NK-92 (cell line): ENCODE results near the gene CD6.

Experiments
- DNase-seq: peaks from one replicate; lab custom pipeline; 2025; ENCODE audit not compliant: unreplicated experiment; lab: John Stamatoyannopoulos, UW

Gene CD6

GRCh38 chr11:60934790-60935605 is 36.5 kb upstream of the CD6 start:
- DNase-seq, result no peak

- no peak for DNase-seq
These were observed 35.6 kb upstream of the CD6 start for GRCh38 chr11:60935676-60936442.

GRCh38 chr11:60936467-60937143 is 34.9 kb upstream of the CD6 start:
- no peak for DNase-seq

- no peak for DNase-seq
These were observed 34.3 kb upstream of the CD6 start for GRCh38 chr11:60937144-60937527.

DNA sequence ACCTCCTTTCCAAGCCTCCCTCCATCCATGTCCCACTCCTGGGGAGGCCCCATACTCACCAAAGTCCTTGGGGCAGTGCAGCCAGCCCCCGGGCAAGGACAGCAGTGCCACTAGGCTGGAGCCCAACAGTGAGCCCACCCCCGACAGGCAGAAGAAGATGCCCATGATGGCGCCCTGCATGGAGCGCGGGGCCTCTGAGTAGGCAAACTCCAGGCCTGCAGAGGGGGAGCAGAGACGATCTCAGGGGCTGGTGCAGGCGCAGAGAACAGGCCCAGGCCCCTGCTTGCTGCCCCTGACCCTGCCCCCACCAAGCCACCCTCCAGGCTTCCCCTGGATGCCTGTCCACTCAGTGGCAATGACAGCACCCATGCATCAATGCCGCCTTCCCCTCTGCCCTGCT is 33.7 kb upstream of the CD6 start:
- no peak for DNase-seq

DNA sequence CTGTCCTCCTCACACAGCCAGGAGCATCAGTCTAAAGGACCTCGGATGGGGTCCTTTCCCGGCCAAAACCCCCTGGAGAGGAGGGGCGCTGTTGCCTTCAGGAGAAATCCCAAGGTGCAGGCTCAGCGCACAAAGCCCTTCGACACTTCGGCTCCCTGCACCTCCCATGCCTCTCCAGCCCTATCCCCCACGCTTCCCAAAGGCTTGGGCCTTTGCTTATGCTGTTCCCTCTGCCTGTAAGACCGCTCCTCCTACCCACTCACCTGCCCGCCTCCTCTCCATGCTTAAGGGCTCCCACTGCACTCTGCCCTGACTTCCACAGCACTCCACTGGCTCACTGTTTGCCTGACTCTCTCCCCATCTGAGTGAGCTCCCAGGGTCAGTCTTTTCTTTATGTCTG is 33.0 kb upstream of the CD6 start:
- no peak for DNase-seq

DNA sequence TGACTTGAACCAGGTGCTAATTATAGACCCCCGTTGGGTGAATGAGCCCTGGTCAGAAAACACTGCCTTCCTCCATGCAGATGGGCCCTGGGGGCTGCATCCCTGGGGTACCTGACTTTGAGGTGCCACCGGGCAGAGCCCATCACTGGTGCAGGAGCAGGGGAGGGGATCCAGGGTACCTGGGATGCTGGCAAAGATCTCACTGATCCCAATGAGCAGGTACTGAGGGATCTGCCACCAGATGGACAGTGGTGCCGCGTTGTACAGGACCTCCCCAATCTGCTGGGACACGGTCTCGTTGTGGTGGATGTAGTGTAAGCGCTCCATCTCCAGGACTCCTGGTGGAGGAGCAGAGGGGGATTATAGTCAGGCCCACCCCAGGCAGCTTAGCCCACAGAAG is 32.2 kb upstream of the CD6 start:
- DNase-seq, result no peak

GRCh38 chr11:60939855-60940254 is 31.6 kb upstream of the CD6 start:
- DNase-seq, result no peak

GRCh38 chr11:60941371-60942119 is 29.9 kb upstream of the CD6 start:
- DNase-seq, result no peak

DNA sequence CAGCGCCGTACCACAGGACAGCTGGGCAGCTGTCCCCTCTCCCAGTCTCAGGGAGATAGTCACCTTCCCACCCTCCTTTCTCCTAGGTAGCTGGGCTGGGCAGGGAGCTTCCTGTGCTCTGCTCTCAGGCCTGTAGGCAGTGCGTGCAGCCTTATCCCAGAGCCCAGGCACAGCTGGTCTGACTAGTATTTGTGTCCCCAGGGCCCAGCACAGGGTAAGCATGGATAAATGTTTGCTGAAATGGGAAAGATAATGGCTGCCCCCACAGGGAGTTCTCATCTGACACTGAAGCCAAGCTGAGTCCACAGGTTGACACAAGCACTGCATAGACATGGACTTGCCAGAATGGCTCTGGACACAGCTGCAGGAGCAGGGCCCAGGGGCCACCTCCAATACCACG is 29.3 kb upstream of the CD6 start:
- DNase-seq, result no peak

DNA sequence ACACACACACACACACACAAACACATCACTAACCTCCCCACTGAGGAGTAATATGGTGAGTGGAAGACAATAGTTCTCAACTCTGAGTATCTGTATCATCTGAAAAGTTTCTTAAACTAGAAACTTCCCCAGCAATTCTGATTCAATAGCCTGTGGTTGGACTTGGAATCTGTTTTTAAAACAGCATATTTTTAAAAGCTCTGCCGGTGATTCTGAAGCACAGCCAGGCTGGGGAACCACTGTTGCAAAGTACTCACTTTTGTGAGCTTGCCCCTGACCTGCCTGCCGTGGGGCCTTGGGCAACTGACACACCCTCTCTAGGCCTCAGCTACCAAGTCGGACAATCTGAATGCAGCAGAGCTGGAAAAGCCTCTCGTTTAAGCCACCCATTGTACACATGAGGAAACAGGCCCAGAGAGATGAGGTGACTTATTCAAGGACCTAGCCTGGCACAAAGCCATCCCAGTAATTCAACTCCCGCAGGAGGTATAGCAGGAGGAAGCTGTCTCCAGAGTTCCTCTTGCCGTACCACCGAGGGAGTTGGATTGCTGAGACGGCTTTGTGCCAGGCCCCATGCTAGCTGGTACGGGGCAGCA is 28.4 kb upstream of the CD6 start:
- no peak for DNase-seq

GRCh38 chr11:60944490-60945294 is 26.8 kb upstream of the CD6 start:
- DNase-seq, result no peak

DNA sequence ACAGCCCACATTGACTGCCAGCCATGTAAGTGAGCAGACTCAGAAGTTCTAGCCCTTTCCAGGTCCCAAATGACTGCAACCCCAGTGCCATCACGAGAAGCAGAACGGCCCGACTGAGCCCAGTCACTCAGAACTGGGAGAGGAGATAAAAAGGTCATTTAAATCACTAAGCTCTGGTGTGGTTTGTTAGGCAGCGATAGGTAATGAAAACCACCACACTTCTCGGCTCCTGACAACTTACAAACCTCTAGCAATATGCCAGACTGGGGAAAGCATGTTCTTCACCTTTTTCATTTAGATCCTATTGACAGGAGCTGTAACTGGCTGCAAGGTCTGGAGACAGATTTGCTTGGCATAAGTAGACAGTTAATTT is 26.2 kb upstream of the CD6 start:
- no peak for DNase-seq

DNA sequence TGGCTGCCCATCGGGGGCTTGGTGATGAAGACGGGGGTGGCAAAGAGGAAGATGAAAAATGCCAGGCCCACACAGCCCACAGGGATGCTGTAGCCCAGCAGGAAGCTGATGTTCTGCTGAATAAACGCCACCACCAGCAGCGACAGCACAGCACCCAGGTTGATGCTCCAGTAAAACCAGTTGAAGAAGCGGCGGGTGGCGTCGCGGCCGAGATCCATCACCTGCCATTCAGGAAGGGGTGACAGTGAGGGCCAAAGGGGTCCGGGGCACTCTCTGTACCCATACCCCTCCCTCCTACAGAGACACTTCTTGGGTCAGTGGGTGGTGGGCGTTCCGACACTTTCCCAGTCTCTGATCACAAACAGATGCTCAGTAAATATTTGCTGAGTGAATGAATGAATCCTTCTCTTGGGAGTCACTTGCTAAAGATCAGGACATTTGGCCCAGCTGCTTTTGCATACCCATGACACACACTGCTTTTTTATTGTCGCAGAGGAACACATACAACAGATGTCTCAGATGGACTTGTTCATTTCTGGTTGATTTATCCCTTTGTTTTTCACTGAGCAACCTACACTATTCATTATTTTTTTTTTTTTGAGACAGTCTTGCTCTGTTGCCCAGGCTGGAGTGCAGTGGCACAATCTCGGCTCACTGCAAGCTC is 24.7 kb upstream of the CD6 start:
- no peak for DNase-seq

GRCh38 chr11:60947700-60948099 is 23.8 kb upstream of the CD6 start:
- no peak for DNase-seq

- no peak for DNase-seq
These were observed 23.2 kb upstream of the CD6 start for GRCh38 chr11:60948250-60948649.

- DNase-seq, result no peak
These were observed 21.5 kb upstream of the CD6 start for GRCh38 chr11:60950024-60950423.

- no peak for DNase-seq
These were observed 20.4 kb upstream of the CD6 start for GRCh38 chr11:60950933-60951605.

DNA sequence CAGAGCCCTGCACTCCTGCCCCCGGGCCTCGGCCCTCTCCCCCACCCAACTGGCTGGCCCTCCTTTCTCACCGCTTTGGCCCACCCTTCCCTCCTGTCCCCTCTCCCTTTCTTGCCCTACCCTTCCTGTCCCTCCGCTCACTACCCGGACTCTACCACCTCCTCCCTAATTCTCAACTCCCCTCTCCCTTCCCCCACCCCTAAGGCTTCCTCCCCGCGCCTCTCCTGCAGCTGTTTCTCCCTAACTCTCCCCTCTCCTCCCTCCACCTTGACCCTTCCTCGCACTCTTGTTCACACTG is 19.9 kb upstream of the CD6 start:
- no peak for DNase-seq
